ENCODE data around the gene CNNM4.

The CNNM4 gene

GRCh38 chr2:96760036-96760985, at the start of gene CNNM4:
CNNM4 (plus strand) TSS chr2:96760902; CDS start chr2:96761000, 98 bp downstream.
- H3K4me3 ChIP-seq: peak within 1 kb of the TSS; percentile 92
- H3K27ac ChIP-seq: peak within 1 kb of the TSS; percentile 70 to 90
- TF ChIP-seq CTCF (IDR thresholded peaks at IDR 0.05): no peak
- DNase-seq (ENCODE audit: low spot score): peak; percentile 96

- TF ChIP-seq CTCF (IDR thresholded peaks at IDR 0.05): no peak
- H3K27ac ChIP-seq: no peak overlapping the region
- no peak overlapping the region for H3K4me3 ChIP-seq
- no peak for DNase-seq (ENCODE audit: low spot score)
These were observed 49.7 kb upstream of the CNNM4 start for GRCh38 chr2:96710985-96711384.

GRCh38 chr2:96715658-96716057, 45.0 kb upstream of the CNNM4 start:
- Histone ChIP-seq H3K27ac (no peak overlapping the region), H3K4me3 (no peak overlapping the region)
- no peak for TF ChIP-seq CTCF (IDR thresholded peaks at IDR 0.05)
- DNase-seq (ENCODE audit: low spot score): no peak

- no peak for DNase-seq (ENCODE audit: low spot score)
- no peak overlapping the region for H3K27ac ChIP-seq
- TF ChIP-seq CTCF (IDR thresholded peaks at IDR 0.05): no peak
- H3K4me3 ChIP-seq: no peak overlapping the region
These were observed 44.3 kb upstream of the CNNM4 start for GRCh38 chr2:96716388-96716787.

- no peak overlapping the region for H3K4me3 ChIP-seq
- no peak for TF ChIP-seq CTCF (IDR thresholded peaks at IDR 0.05)
- DNase-seq (ENCODE audit: low spot score): no peak
- no peak overlapping the region for H3K27ac ChIP-seq
These were observed 34.6 kb upstream of the CNNM4 start for GRCh38 chr2:96726131-96726530.

- no peak for TF ChIP-seq CTCF (IDR thresholded peaks at IDR 0.05)
- Histone ChIP-seq H3K4me3 (no peak overlapping the region), H3K27ac (no peak overlapping the region)
- DNase-seq (ENCODE audit: low spot score): no peak
These were observed 33.3 kb upstream of the CNNM4 start for GRCh38 chr2:96727431-96727830.

- peak overlapping the region in 1 of 2 donors; percentile 39 for H3K27ac ChIP-seq
- DNase-seq (ENCODE audit: low spot score): no peak
- no peak for TF ChIP-seq CTCF (IDR thresholded peaks at IDR 0.05)
These were observed 31.0 kb upstream of the CNNM4 start for GRCh38 chr2:96729748-96730147.

More at GRCh38 chr2:96729748-96730147, 31.0 kb upstream of the CNNM4 start:
- H3K4me3 ChIP-seq: no peak overlapping the region
